Esophagus squamous epithelium (tissue), 4 donors: Measurements from ENCODE around the gene AXL.

ENCODE experiments used
- CTCF ChIP-seq, 6 experiments: fragments of 450-650 bp in 4 of 6; fragments of 200-600 bp in 2 of 6; sonication (generic) in 2 of 6; IDR thresholded peaks; one replicate each; pipeline ENCODE4 v1.5.1; 2016 to 2019; ENCODE audit warnings: antibody characterized with exemption in 6 of 6, mild to moderate bottlenecking in 4 of 6, moderate library complexity in 4 of 6
- POLR2A ChIP-seq, 4 donors: fragments of 450-650 bp; IDR thresholded peaks; one replicate each; pipeline ENCODE4 v1.6.1; 2017; ENCODE audit warnings: antibody characterized with exemption in 4 of 4, mild to moderate bottlenecking in 4 of 4, moderate library complexity in 3 of 4

- no peak for TF ChIP-seq CTCF (IDR thresholded peaks at IDR 0.05)
- no peak for TF ChIP-seq POLR2A (IDR thresholded peaks at IDR 0.05)
Observed at GRCh38 chr19:41278478-41278877, 59.5 kb downstream of the AXL start.
